Inflammatory macrophage treated with lipopolysaccharide for 4 hours (primary cell): Measurements from ENCODE around the gene TMEM232.

ENCODE experiments used
- DNase-seq: peaks from one replicate; pipeline ENCODE4 v3.0.0-alpha.2; 2020

The TMEM232 gene

GRCh38 chr5:110383231-110383630 lies 343.2 kb downstream of the TMEM232 start:
- DNase-seq = no peak

DNA sequence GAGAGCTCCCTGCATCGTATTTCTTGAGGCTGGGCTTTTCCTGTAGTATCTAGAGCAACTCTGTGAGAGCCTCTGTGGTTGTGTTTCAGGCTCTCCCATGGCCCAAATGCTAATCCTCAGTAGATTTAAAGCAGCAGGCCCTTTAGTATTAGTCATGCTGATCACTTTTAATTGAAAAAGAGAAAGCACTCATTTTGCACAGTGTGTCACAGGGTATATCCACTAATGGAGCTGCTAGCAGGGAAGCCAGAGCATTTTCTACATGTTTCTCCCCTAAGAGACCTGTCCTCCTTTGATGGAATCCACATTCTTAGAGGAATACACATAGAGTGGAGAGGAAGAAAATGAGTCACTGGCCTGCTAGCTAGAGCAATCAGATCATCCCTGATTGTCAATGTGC lies 348.5 kb downstream of the TMEM232 start:
- DNase-seq = no peak

GRCh38 chr5:110377361-110377760 lies 349.1 kb downstream of the TMEM232 start:
- DNase-seq = no peak

GRCh38 chr5:110376281-110376951 lies 350.1 kb downstream of the TMEM232 start:
- no peak for DNase-seq

GRCh38 chr5:110371725-110372041 lies 354.8 kb downstream of the TMEM232 start:
- DNase-seq = peak; percentile 26

- no peak for DNase-seq
Measured at GRCh38 chr5:110371011-110371724, 355.3 kb downstream of the TMEM232 start.
